ENCODE data around the gene PCSK5.

Gene PCSK5

DNA sequence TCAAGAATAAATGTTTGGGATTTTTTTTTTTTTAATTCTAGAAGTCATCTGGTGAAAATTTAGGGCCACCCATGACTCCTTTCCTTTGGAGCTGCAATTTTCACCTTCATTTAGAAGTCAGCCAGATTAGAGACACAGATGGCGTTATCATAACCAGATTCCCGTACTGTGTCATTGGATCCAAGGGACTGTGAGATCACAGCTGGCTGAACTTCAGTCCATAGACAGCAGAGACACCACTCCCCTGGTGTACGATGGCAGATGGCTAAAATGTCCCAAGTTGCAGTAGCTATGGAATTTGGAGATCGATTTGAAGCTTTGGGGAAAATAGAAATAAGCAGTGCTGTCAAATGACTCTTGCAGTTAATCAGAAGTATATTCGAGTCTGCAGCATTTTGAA is 287.5 kb downstream of the PCSK5 start:
- no peak overlapping the region for H3K9ac ChIP-seq (ENCODE audit: low read length)
- H3K27me3 ChIP-seq (ENCODE audit: low read length) = no peaks in the 10 kb centered on the region
- no peaks in the 10 kb centered on the region for H3K9me3 ChIP-seq (ENCODE audit: insufficient read depth, low read length)
- H3K79me2 ChIP-seq (ENCODE audit: insufficient read depth, low read length) = no peaks in the 10 kb centered on the region
- TF ChIP-seq EZH2phosphoT487 (conservative IDR thresholded peaks at IDR 0.05; ENCODE audit: low read length) = no peak
- TF ChIP-seq, protein P1, sequence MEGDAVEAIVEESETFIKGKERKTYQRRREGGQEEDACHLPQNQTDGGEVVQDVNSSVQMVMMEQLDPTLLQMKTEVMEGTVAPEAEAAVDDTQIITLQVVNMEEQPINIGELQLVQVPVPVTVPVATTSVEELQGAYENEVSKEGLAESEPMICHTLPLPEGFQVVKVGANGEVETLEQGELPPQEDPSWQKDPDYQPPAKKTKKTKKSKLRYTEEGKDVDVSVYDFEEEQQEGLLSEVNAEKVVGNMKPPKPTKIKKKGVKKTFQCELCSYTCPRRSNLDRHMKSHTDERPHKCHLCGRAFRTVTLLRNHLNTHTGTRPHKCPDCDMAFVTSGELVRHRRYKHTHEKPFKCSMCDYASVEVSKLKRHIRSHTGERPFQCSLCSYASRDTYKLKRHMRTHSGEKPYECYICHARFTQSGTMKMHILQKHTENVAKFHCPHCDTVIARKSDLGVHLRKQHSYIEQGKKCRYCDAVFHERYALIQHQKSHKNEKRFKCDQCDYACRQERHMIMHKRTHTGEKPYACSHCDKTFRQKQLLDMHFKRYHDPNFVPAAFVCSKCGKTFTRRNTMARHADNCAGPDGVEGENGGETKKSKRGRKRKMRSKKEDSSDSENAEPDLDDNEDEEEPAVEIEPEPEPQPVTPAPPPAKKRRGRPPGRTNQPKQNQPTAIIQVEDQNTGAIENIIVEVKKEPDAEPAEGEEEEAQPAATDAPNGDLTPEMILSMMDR (IDR thresholded peaks at IDR 0.05; ENCODE audit: insufficient read depth, low read length, poor library complexity, severe bottlenecking) = no peak
- no peak overlapping the region for H2AFZ ChIP-seq (ENCODE audit: low read depth, low read length, severe bottlenecking)
- no peaks in the 10 kb centered on the region for H4K20me1 ChIP-seq (ENCODE audit: low read depth, low read length)
- H3K4me3 ChIP-seq (ENCODE audit: insufficient read depth, low read length, poor library complexity, severe bottlenecking) = no peak overlapping the region
- H3K4me2 ChIP-seq (ENCODE audit: low read depth, low read length, poor library complexity, severe bottlenecking) = no peak overlapping the region
- H3F3A ChIP-seq (ENCODE audit: insufficient read depth) = no peaks in the 10 kb centered on the region
- H3K36me3 ChIP-seq (ENCODE audit: low read length) = no peaks in the 10 kb centered on the region
- no peak overlapping the region for H3K27ac ChIP-seq (ENCODE audit: low read depth, low read length)
- H3K9me2 ChIP-seq (replicated peaks; ENCODE audit: insufficient read depth, low read length) = no peaks in the 10 kb centered on the region

DNA sequence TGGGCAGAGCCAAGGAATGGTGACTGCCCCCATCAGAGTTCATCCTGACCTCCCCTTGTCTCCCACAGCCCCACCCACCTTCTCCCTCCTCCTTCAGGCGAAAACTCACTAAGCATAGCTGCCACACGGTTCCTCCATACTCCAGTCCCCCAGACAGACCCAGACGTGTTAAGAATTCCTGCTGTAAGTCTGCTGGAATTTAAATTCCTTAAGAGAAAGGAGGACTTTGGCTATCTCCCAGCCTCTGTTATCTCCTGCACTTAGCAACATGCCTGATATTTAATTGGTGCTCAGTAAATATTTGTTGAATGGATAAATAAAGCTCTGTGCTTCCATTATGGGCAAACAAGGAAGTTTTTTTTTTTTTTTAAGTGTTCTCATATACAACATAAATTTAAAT is 290.1 kb downstream of the PCSK5 start:
- Histone ChIP-seq H2AFZ (ENCODE audit: low read depth, low read length, severe bottlenecking) (no peak overlapping the region), H4K20me1 (ENCODE audit: low read depth, low read length) (no peaks in the 10 kb centered on the region), H3K9ac (ENCODE audit: low read length) (no peak overlapping the region), H3K27ac (ENCODE audit: low read depth, low read length) (no peak overlapping the region), H3K36me3 (ENCODE audit: low read length) (no peaks in the 10 kb centered on the region), H3K4me2 (ENCODE audit: low read depth, low read length, poor library complexity, severe bottlenecking) (no peak overlapping the region), H3K9me3 (ENCODE audit: insufficient read depth, low read length) (no peaks in the 10 kb centered on the region), H3K79me2 (ENCODE audit: insufficient read depth, low read length) (no peaks in the 10 kb centered on the region), H3K9me2 (replicated peaks; ENCODE audit: insufficient read depth, low read length) (no peaks in the 10 kb centered on the region), H3K27me3 (ENCODE audit: low read length) (no peaks in the 10 kb centered on the region), H3F3A (ENCODE audit: insufficient read depth) (no peaks in the 10 kb centered on the region), H3K4me3 (ENCODE audit: insufficient read depth, low read length, poor library complexity, severe bottlenecking) (no peak overlapping the region)
- no peak for TF ChIP-seq EZH2phosphoT487 (conservative IDR thresholded peaks at IDR 0.05; ENCODE audit: low read length)
- TF ChIP-seq, protein P1 (IDR thresholded peaks at IDR 0.05; ENCODE audit: insufficient read depth, low read length, poor library complexity, severe bottlenecking) = no peak

DNA sequence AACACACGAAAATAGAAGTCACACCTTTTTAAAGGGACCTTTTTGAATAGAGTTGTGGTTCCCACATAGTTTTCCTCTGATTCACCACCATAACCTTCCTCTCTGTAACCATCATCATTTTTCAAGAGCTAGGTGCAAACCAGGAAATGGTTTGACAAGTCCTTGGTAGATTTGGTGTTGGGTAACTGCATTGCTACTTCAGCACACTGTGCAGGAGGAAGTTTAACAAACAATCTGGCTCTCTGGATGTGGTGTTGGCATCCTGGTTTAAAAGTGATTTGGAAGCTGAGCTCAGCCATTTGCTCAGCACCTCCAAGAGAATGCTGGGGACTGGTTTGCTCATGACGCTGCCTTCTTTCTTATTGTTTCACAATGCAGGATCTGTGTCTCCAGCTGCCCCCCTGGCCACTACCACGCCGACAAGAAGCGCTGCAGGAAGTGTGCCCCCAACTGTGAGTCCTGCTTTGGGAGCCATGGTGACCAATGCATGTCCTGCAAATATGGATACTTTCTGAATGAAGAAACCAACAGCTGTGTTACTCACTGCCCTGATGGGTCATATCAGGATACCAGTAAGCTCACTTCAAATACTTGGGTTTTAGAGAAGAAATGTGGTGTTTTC is 290.7 kb downstream of the PCSK5 start:
- Histone ChIP-seq H3K4me3 (ENCODE audit: insufficient read depth, low read length, poor library complexity, severe bottlenecking) (no peak overlapping the region), H3K36me3 (ENCODE audit: low read length) (no peaks in the 10 kb centered on the region), H3K9me2 (replicated peaks; ENCODE audit: insufficient read depth, low read length) (no peaks in the 10 kb centered on the region), H3K27ac (ENCODE audit: low read depth, low read length) (no peak overlapping the region), H3K79me2 (ENCODE audit: insufficient read depth, low read length) (no peaks in the 10 kb centered on the region), H3K27me3 (ENCODE audit: low read length) (no peaks in the 10 kb centered on the region), H4K20me1 (ENCODE audit: low read depth, low read length) (no peaks in the 10 kb centered on the region), H3K9ac (ENCODE audit: low read length) (no peak overlapping the region), H3K9me3 (ENCODE audit: insufficient read depth, low read length) (no peaks in the 10 kb centered on the region), H3K4me2 (ENCODE audit: low read depth, low read length, poor library complexity, severe bottlenecking) (no peak overlapping the region), H2AFZ (ENCODE audit: low read depth, low read length, severe bottlenecking) (no peak overlapping the region), H3F3A (ENCODE audit: insufficient read depth) (no peaks in the 10 kb centered on the region)
- TF ChIP-seq, protein P1 (IDR thresholded peaks at IDR 0.05; ENCODE audit: insufficient read depth, low read length, poor library complexity, severe bottlenecking) = no peak
